Measurements from ENCODE around the gene MAP4K5. TPM values are rescaled to one million over a fixed set of nuclear protein-coding genes. Genes with fewer than 3 reads are reported as not detected.
"Not testable (repeated sequence)": the region's sequence is repeated elsewhere in the genome, so short reads cannot be mapped to it uniquely, and the experiment has no call there.

MAP4K5 gene
- total and polyA plus RNA-seq, 2 of the 13 experiments (the other 11 are each of a cell fraction or from before 2014, with no cell fraction given): 12.7 to 23.9 TPM

- FAIRE-seq: no peak
- no TSS peak for BruUV-seq (replicated peaks)
These were observed 22.2 kb downstream of the MAP4K5 start for GRCh38 chr14:50510157-50510556.

GRCh38 chr14:50507078-50507477 is 25.3 kb downstream of the MAP4K5 start:
- FAIRE-seq; H4K20me1 ChIP-seq (ENCODE audit: insufficient read depth, low read length); H3K4me3 ChIP-seq (replicated peaks in 1 of 3; ENCODE audit: insufficient read depth in 1 of 3, low read depth in 2 of 3, low read length in 3 of 3); H3K27ac ChIP-seq (ENCODE audit: extremely low read length, insufficient read depth, low read length); BruUV-seq (replicated peaks); ATAC-seq; H3K27me3 ChIP-seq (ENCODE audit: control insufficient read depth in 1 of 2, insufficient read depth in 2 of 2, low read length in 2 of 2); H2AFZ ChIP-seq (ENCODE audit: low read length); H3K4me2 ChIP-seq (ENCODE audit: low read depth, low read length); intact Hi-C loops (cut with micrococcal nuclease; ENCODE audit: unreplicated experiment); DNase-seq (ENCODE audit: low spot score); in situ Hi-C loops (cut with HindIII; ENCODE audit: extremely low pct_ligation_motif_present, low pct_unique_long_range_greater_than_20kb); H3K36me3 ChIP-seq (replicated peaks in 1 of 2; ENCODE audit: control insufficient read depth in 1 of 2, insufficient read depth in 2 of 2, low read length in 2 of 2); H3K9ac ChIP-seq (ENCODE audit: insufficient read depth, low read depth, low read length); CTCF ChIA-PET (ENCODE audit: low intra/inter-chr PET ratio, low total read pairs); H3K4me1 ChIP-seq (ENCODE audit: insufficient read depth, low read length); POLR2A ChIA-PET; H3K9me3 ChIP-seq (ENCODE audit: low read length): not testable (repeated sequence)
- TF ChIP-seq MAFK (conservative IDR thresholded peaks at IDR 0.05 in 1 of 2, IDR thresholded peaks at IDR 0.05 in 1 of 2; ENCODE audit: low read length in 2 of 2): peak; percentile 24 to 36; a peak in 2 of 4 replicates
- H3K79me2 ChIP-seq (ENCODE audit: insufficient read depth, low read length): peaks cover 39% of the 10 kb centered on the region
- 97% methylated on average over 1 of the region's 1 CpG for WGBS (ENCODE audit: low lambda C conversion rate)

More at GRCh38 chr14:50510157-50510556, 22.2 kb downstream of the MAP4K5 start:
- Histone ChIP-seq H3K4me2 (ENCODE audit: low read depth, low read length) (no peak overlapping the region), H3K36me3 (replicated peaks in 1 of 2; ENCODE audit: control insufficient read depth in 1 of 2, insufficient read depth in 2 of 2, low read length in 2 of 2) (no peaks in the 10 kb centered on the region; a peak in 1 of 5 replicates), H4K20me1 (ENCODE audit: insufficient read depth, low read length) (no peaks in the 10 kb centered on the region), H3K79me2 (ENCODE audit: insufficient read depth, low read length) (peaks cover 65% of the 10 kb centered on the region), H3K27ac (ENCODE audit: extremely low read length, insufficient read depth, low read length) (no peak overlapping the region), H3K9ac (ENCODE audit: insufficient read depth, low read depth, low read length) (no peak overlapping the region), H2AFZ (ENCODE audit: low read length) (no peak overlapping the region), H3K9me3 (ENCODE audit: low read length) (no peaks in the 10 kb centered on the region), H3K4me1 (ENCODE audit: insufficient read depth, low read length) (peaks cover 7% of the 10 kb centered on the region; the same call in 1 of the 2 replicates), H3K4me3 (replicated peaks in 1 of 3; ENCODE audit: insufficient read depth in 1 of 3, low read depth in 2 of 3, low read length in 3 of 3) (no peak overlapping the region), H3K27me3 (ENCODE audit: control insufficient read depth in 1 of 2, insufficient read depth in 2 of 2, low read length in 2 of 2) (no peaks in the 10 kb centered on the region)
- DNase-seq (ENCODE audit: low spot score) (no peak), ATAC-seq (no peak)
- intact Hi-C loops (cut with micrococcal nuclease; ENCODE audit: unreplicated experiment): no loop called here
- 95% methylated on average over 7 of the region's 7 CpGs for WGBS (ENCODE audit: low lambda C conversion rate)
- ChIA-PET CTCF (ENCODE audit: low intra/inter-chr PET ratio, low total read pairs) (no interaction called here), POLR2A (no interaction called here)
- in situ Hi-C loops (cut with HindIII; ENCODE audit: extremely low pct_ligation_motif_present, low pct_unique_long_range_greater_than_20kb): no loop called here
- TF ChIP-seq, protein P1, sequence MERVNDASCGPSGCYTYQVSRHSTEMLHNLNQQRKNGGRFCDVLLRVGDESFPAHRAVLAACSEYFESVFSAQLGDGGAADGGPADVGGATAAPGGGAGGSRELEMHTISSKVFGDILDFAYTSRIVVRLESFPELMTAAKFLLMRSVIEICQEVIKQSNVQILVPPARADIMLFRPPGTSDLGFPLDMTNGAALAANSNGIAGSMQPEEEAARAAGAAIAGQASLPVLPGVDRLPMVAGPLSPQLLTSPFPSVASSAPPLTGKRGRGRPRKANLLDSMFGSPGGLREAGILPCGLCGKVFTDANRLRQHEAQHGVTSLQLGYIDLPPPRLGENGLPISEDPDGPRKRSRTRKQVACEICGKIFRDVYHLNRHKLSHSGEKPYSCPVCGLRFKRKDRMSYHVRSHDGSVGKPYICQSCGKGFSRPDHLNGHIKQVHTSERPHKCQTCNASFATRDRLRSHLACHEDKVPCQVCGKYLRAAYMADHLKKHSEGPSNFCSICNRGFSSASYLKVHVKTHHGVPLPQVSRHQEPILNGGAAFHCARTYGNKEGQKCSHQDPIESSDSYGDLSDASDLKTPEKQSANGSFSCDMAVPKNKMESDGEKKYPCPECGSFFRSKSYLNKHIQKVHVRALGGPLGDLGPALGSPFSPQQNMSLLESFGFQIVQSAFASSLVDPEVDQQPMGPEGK (CRISPR knock-in tag; IDR thresholded peaks at IDR 0.05): no peak
- TF ChIP-seq SP1 (IDR thresholded peaks at IDR 0.05) (no peak), SP1 (CRISPR knock-in tag; IDR thresholded peaks at IDR 0.05) (no peak)
